HG02798 (cell line): Measurements from ENCODE around the gene CLEC2A.

Source experiments
- ATAC-seq: cut with Tn5 transposase; IDR thresholded peaks from one replicate; pipeline ENCODE4 v1.9.1; 2021; ENCODE audit warnings: mild to moderate bottlenecking; ENCODE audit not compliant: unreplicated experiment, poor library complexity

The CLEC2A gene

GRCh38 chr12:9936591-9936990 is 4.4 kb upstream of the CLEC2A start:
- no peak for ATAC-seq

GRCh38 chr12:9935026-9935425 is 2.9 kb upstream of the CLEC2A start:
- no peak for ATAC-seq

- ATAC-seq = no peak
Measured at GRCh38 chr12:9933958-9934357, 1.8 kb upstream of the CLEC2A start.

GRCh38 chr12:9931245-9931644 is 925 bp downstream of the CLEC2A start:
- no peak for ATAC-seq

GRCh38 chr12:9928607-9929006 is 3.6 kb downstream of the CLEC2A start:
- ATAC-seq = no peak

GRCh38 chr12:9926876-9927275 is 5.3 kb downstream of the CLEC2A start:
- ATAC-seq = no peak

- no peak for ATAC-seq
Measured at GRCh38 chr12:9925705-9926393, 6.3 kb downstream of the CLEC2A start.

GRCh38 chr12:9922429-9922828 is 9.7 kb downstream of the CLEC2A start:
- no peak for ATAC-seq

- no peak for ATAC-seq
Measured at GRCh38 chr12:9920451-9920850, 11.7 kb downstream of the CLEC2A start.

- ATAC-seq = no peak
Measured at GRCh38 chr12:9919443-9919842, 12.7 kb downstream of the CLEC2A start.

GRCh38 chr12:9911708-9912107 is 20.5 kb downstream of the CLEC2A start:
- no peak for ATAC-seq

GRCh38 chr12:9910716-9911421 is 21.3 kb downstream of the CLEC2A start:
- ATAC-seq = no peak

- no peak for ATAC-seq
Measured at GRCh38 chr12:9909724-9910123, 22.4 kb downstream of the CLEC2A start.

- no peak for ATAC-seq
Measured at GRCh38 chr12:9908350-9908749, 23.8 kb downstream of the CLEC2A start.

GRCh38 chr12:9907769-9908168 is 24.4 kb downstream of the CLEC2A start:
- ATAC-seq = no peak

- no peak for ATAC-seq
Measured at GRCh38 chr12:9906873-9907272, 25.3 kb downstream of the CLEC2A start.

GRCh38 chr12:9902539-9903228 is 29.5 kb downstream of the CLEC2A start:
- ATAC-seq = no peak

- ATAC-seq = no peak
Measured at GRCh38 chr12:9900930-9901329, 31.2 kb downstream of the CLEC2A start.

- ATAC-seq = no peak
Measured at GRCh38 chr12:9899209-9899608, 33.0 kb downstream of the CLEC2A start.

- ATAC-seq = no peak
Measured at GRCh38 chr12:9897535-9897934, 34.6 kb downstream of the CLEC2A start.

- no peak for ATAC-seq
Measured at GRCh38 chr12:9895215-9895971, 36.8 kb downstream of the CLEC2A start.
